Osteoblast (primary cell): ENCODE data around the gene ABLIM2. TPM values are rescaled to one million over a fixed set of nuclear protein-coding genes. Genes with fewer than 3 reads are reported as not detected.

ENCODE experiments used
- DNase-seq: peaks from one replicate; pipeline ENCODE4 v3.0.0; 2011; ENCODE audit warnings: low spot score, mixed read lengths; ENCODE audit not compliant: insufficient read length; ENCODE audit errors: missing footprints
- H2AFZ ChIP-seq: 2 replicates; pipeline ENCODE4 v1.6.0; 2011; ENCODE audit warnings: mild to moderate bottlenecking, low read length
- H3K27ac ChIP-seq: 2 replicates; pipeline ENCODE4 v1.5.1; 2011; ENCODE audit warnings: mild to moderate bottlenecking, low read depth, low read length, moderate library complexity
- H3K27me3 ChIP-seq: 2 replicates; pipeline ENCODE4 v1.6.0; 2012; ENCODE audit warnings: mild to moderate bottlenecking, control low read depth, inconsistent platforms, low read length, moderate library complexity; ENCODE audit not compliant: insufficient read depth
- H3K36me3 ChIP-seq: 2 replicates; pipeline ENCODE4 v1.5.1; 2011; ENCODE audit warnings: mild to moderate bottlenecking, low read length, control low read depth, moderate library complexity; ENCODE audit not compliant: insufficient read depth
- H3K4me1 ChIP-seq: 2 replicates; pipeline ENCODE4 v1.5.1; 2011; ENCODE audit warnings: mild to moderate bottlenecking, low read length, control low read depth, moderate library complexity; ENCODE audit not compliant: insufficient read depth
- H3K4me2 ChIP-seq: 2 replicates; pipeline ENCODE4 v1.6.0; 2011; ENCODE audit warnings: mild to moderate bottlenecking, low read length; ENCODE audit not compliant: insufficient read depth
- H3K4me3 ChIP-seq: fragments of 200-600 bp; sonication (generic); 3 replicates; pipeline ENCODE4 v1.5.1; 2012; ENCODE audit warnings: mild to moderate bottlenecking, low read length, inconsistent platforms; ENCODE audit not compliant: insufficient read depth
- H3K79me2 ChIP-seq: 2 replicates; pipeline ENCODE4 v1.6.0; 2012; ENCODE audit warnings: mild to moderate bottlenecking, low read length, control low read depth, inconsistent platforms; ENCODE audit not compliant: insufficient read depth
- H3K9me3 ChIP-seq: 2 replicates; pipeline ENCODE4 v1.5.1; 2011; ENCODE audit warnings: low read depth, low read length, control low read depth
- H4K20me1 ChIP-seq: 2 replicates; pipeline ENCODE4 v1.6.0; 2012; ENCODE audit warnings: mild to moderate bottlenecking, low read length, control low read depth; ENCODE audit not compliant: insufficient read depth
- CTCF ChIP-seq: IDR thresholded peaks from 2 replicates; pipeline ENCODE4 v1.5.1; 2011; ENCODE audit warnings: mild to moderate bottlenecking, low read depth, low read length, moderate library complexity; ENCODE audit errors: extremely low read depth
- total RNA-seq: library from RNA; depleted of rRNA; stranded (reverse); fragments of >200 nt; gene quantifications from 2 replicates; pipeline ENCODE4 v1.2.3, GENCODE V29; 2012

ABLIM2 gene
- total RNA-seq, 1 donor: 0.36 TPM

GRCh38 chr4:8189551-8190466 lies 31.2 kb upstream of the ABLIM2 start:
- H3K4me1 ChIP-seq: peaks cover 41% of the 10 kb centered on the region
- no peaks in the 10 kb centered on the region for H3K79me2 ChIP-seq
- no peaks in the 10 kb centered on the region for H4K20me1 ChIP-seq
- H3K27ac ChIP-seq: no peak overlapping the region
- no peaks in the 10 kb centered on the region for H3K9me3 ChIP-seq
- H3K36me3 ChIP-seq: no peaks in the 10 kb centered on the region
- no peak overlapping the region for H2AFZ ChIP-seq
- peaks cover 3% of the 10 kb centered on the region for H3K27me3 ChIP-seq
- no peak for TF ChIP-seq CTCF
- peak; percentile 68 for DNase-seq
- no peak overlapping the region for H3K4me2 ChIP-seq
- no peak overlapping the region for H3K4me3 ChIP-seq

- H3K36me3 ChIP-seq: no peaks in the 10 kb centered on the region
- no peaks in the 10 kb centered on the region for H4K20me1 ChIP-seq
- no peak for TF ChIP-seq CTCF
- H3K79me2 ChIP-seq: no peaks in the 10 kb centered on the region
- peak; percentile 78 for DNase-seq
- H3K4me2 ChIP-seq: no peak overlapping the region
- no peak overlapping the region for H3K4me3 ChIP-seq
- no peaks in the 10 kb centered on the region for H3K9me3 ChIP-seq
- no peak overlapping the region for H2AFZ ChIP-seq
- H3K27ac ChIP-seq: no peak overlapping the region
- no peaks in the 10 kb centered on the region for H3K27me3 ChIP-seq
- H3K4me1 ChIP-seq: peaks cover 46% of the 10 kb centered on the region
These were observed 30.3 kb upstream of the ABLIM2 start for GRCh38 chr4:8188743-8189550.

GRCh38 chr4:8188085-8188484 lies 29.5 kb upstream of the ABLIM2 start:
- H3K4me3 ChIP-seq: no peak overlapping the region
- H4K20me1 ChIP-seq: no peaks in the 10 kb centered on the region
- H3K27me3 ChIP-seq: no peaks in the 10 kb centered on the region
- TF ChIP-seq CTCF: no peak
- H3K79me2 ChIP-seq: no peaks in the 10 kb centered on the region
- DNase-seq: peak; percentile 97
- peak overlapping the region; percentile 51 for H2AFZ ChIP-seq
- H3K9me3 ChIP-seq: no peaks in the 10 kb centered on the region
- H3K4me2 ChIP-seq: no peak overlapping the region
- H3K36me3 ChIP-seq: no peaks in the 10 kb centered on the region
- H3K4me1 ChIP-seq: peaks cover 54% of the 10 kb centered on the region
- no peak overlapping the region for H3K27ac ChIP-seq

GRCh38 chr4:8185930-8186329 lies 27.3 kb upstream of the ABLIM2 start:
- Histone ChIP-seq H4K20me1 (no peaks in the 10 kb centered on the region), H3K4me3 (peak overlapping the region; percentile 41), H2AFZ (no peak overlapping the region), H3K79me2 (no peaks in the 10 kb centered on the region), H3K27me3 (no peaks in the 10 kb centered on the region), H3K9me3 (no peaks in the 10 kb centered on the region), H3K27ac (peak overlapping the region; percentile 71), H3K4me2 (peak overlapping the region; percentile 77), H3K36me3 (no peaks in the 10 kb centered on the region), H3K4me1 (peaks cover 52% of the 10 kb centered on the region)
- DNase-seq: peak; percentile 64
- no peak for TF ChIP-seq CTCF
